PC-9 (cell line): ENCODE measurements around the gene UBE2S. TPM values are rescaled to one million over a fixed set of nuclear protein-coding genes. Genes with fewer than 3 reads are reported as not detected.

ENCODE experiments used
- BruUV-seq: library from RNA; stranded (reverse); fragments of 400-500 nt; replicated peaks from 2 replicates; lab custom pipeline; 2021; lab: Mats Ljungman, UMichigan
- CTCF ChIA-PET: fragments of 300-600 bp; sonication (Branson Sonifier 250); formaldehyde crosslinking; loops from one replicate; lab custom pipeline; 2022; ENCODE audit warnings: antibody characterized with exemption; lab: Charles Lee
- POLR2A ChIA-PET: fragments of 300-600 bp; sonication (Branson Sonifier 250); formaldehyde crosslinking; loops from one replicate; lab custom pipeline; 2022; ENCODE audit warnings: antibody characterized with exemption; ENCODE audit not compliant: unreplicated experiment; lab: Charles Lee
- DNase-seq, 2 experiments: peaks; one replicate each; pipeline versions ENCODE4 v3.0.0 to v3.0.0-alpha.2; 2015 to 2022; ENCODE audit warnings: mixed read lengths in 1 of 2
- H2AFZ ChIP-seq: fragments of 200-600 bp; sonication (generic); 2 replicates; pipeline ENCODE4 v1.8.1; 2017; ENCODE audit warnings: antibody characterized with exemption
- H3F3A ChIP-seq: fragments of 200-600 bp; sonication (generic); 2 replicates; pipeline ENCODE4 v1.8.1; 2017; ENCODE audit warnings: antibody characterized with exemption, mild to moderate bottlenecking, low read depth; ENCODE audit not compliant: insufficient read depth
- H3K27ac ChIP-seq: fragments of 200-600 bp; sonication (generic); 2 replicates; pipeline ENCODE4 v1.6.1; 2016; ENCODE audit warnings: mixed run types
- H3K27me3 ChIP-seq: fragments of 200-600 bp; sonication (generic); 2 replicates; pipeline ENCODE4 v1.6.1; 2016; ENCODE audit warnings: low read depth, mixed run types; ENCODE audit not compliant: insufficient read depth
- H3K36me3 ChIP-seq: fragments of 200-600 bp; sonication (generic); 2 replicates; pipeline ENCODE4 v1.6.1; 2016; ENCODE audit warnings: low read depth, mixed run types
- H3K4me1 ChIP-seq: fragments of 200-600 bp; sonication (generic); replicated peaks from 2 replicates; pipeline ENCODE4 v1.6.1; 2016; ENCODE audit warnings: mixed run types; ENCODE audit not compliant: insufficient read depth
- H3K4me2 ChIP-seq: fragments of 200-600 bp; sonication (generic); 2 replicates; pipeline ENCODE4 v1.6.1; 2017; ENCODE audit warnings: mixed run types
- H3K4me3 ChIP-seq: fragments of 200-600 bp; sonication (generic); 2 replicates; pipeline ENCODE4 v1.6.1; 2016; ENCODE audit warnings: mixed run types
- H3K79me2 ChIP-seq: fragments of 200-600 bp; sonication (generic); 2 replicates; pipeline ENCODE4 v1.6.1; 2017; ENCODE audit warnings: low read depth, mixed run types
- H3K9me2 ChIP-seq: fragments of 200-600 bp; sonication (generic); 2 replicates; pipeline ENCODE4 v1.8.1; 2017; ENCODE audit warnings: mild to moderate bottlenecking; ENCODE audit not compliant: insufficient read depth
- H3K9me3 ChIP-seq: fragments of 200-600 bp; sonication (generic); 2 replicates; pipeline ENCODE4 v1.8.1; 2016; ENCODE audit warnings: low read depth; ENCODE audit not compliant: insufficient read depth
- H4K20me1 ChIP-seq: fragments of 200-600 bp; sonication (generic); 2 replicates; pipeline ENCODE4 v1.8.1; 2017; ENCODE audit not compliant: insufficient read depth
- EZH2 ChIP-seq: fragments of 200-600 bp; sonication (generic); IDR thresholded peaks from 2 replicates; pipeline ENCODE4 v1.8.0; 2017; ENCODE audit warnings: antibody characterized with exemption, low read depth
- intact Hi-C: fragments of 100-400 bp; cut with micrococcal nuclease; formaldehyde crosslinking; loops from one replicate; pipeline ENCODE4 v1.10.0; 2022; ENCODE audit not compliant: unreplicated experiment
- total RNA-seq: library from RNA; stranded (reverse); gene quantifications from 2 replicates; pipeline ENCODE4 v1.2.3, GENCODE V29; 2021
- TF ChIP-seq, protein P1 (sequence below): fragments of 200-600 bp; sonication (generic); conservative IDR thresholded peaks from 2 replicates; pipeline ENCODE4 v1.6.1; 2017; ENCODE audit warnings: mixed run types, antibody characterized with exemption, mild to moderate bottlenecking, moderate library complexity

UBE2S gene
- total RNA-seq, 1 experiment from 2014 or later: 359 TPM

DNA sequence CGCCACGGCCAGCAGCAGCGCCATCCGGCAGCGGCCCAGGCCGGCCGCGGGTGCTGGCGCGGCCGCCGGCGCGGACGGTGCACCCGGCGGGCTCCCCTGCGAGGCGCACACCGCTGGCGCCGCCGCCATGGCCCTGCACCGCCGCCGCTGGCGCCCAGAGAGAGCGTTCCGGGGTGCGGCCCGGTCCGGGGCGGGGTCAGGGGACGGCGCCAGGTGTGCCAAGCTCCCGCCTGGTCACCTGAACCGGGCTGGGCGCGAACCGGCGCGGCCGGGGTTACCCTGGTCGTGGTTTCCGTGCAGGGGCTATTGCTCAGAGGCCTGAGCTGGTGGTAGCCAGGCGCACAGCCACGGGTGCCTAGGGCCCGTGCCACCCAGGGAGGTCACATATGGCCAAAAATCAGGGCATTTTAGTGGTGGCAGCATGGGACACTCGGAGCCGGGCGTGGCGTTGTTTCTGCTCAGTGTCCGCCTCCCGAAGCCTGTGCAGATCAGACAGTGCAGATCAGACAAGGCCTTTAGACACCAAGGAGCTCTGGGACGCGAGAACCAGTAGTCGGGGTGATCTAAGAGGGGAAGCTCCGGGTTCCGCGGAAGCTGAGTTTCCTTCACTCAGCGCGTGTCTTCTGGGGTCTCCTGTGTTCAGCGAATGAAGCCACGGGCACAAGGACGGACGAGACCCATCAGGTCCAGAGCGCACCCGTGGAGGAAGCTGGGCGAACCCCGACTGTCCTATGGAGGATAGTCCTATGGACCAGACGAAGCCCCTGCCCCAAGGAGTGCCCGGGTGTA, 23.3 kb downstream of the UBE2S start, which contains the start of gene TMEM238:
TMEM238 (minus strand) TSS at position 162 of the 789 bp plus-strand sequence; CDS start at position 129, 33 bp downstream.
- H3K36me3 ChIP-seq: peaks cover 34% of the 10 kb centered on the region
- peaks cover 65% of the 10 kb centered on the region for H3K79me2 ChIP-seq
- DNase-seq: peak in 1 of 2 experiments; percentile 86
- H3K4me1 ChIP-seq: peaks cover 39% of the 10 kb centered on the region
- peak within 1 kb of the TSS; percentile 90 for H3K4me2 ChIP-seq
- TF ChIP-seq, protein P1, sequence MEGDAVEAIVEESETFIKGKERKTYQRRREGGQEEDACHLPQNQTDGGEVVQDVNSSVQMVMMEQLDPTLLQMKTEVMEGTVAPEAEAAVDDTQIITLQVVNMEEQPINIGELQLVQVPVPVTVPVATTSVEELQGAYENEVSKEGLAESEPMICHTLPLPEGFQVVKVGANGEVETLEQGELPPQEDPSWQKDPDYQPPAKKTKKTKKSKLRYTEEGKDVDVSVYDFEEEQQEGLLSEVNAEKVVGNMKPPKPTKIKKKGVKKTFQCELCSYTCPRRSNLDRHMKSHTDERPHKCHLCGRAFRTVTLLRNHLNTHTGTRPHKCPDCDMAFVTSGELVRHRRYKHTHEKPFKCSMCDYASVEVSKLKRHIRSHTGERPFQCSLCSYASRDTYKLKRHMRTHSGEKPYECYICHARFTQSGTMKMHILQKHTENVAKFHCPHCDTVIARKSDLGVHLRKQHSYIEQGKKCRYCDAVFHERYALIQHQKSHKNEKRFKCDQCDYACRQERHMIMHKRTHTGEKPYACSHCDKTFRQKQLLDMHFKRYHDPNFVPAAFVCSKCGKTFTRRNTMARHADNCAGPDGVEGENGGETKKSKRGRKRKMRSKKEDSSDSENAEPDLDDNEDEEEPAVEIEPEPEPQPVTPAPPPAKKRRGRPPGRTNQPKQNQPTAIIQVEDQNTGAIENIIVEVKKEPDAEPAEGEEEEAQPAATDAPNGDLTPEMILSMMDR: no peak
- TF ChIP-seq EZH2: no peak
- ChIA-PET CTCF (interaction anchor here (0.5 to 1.9 kb wide), 12 partner anchors 32 to 763 kb away, joined by 3 to 13 read pairs (median 6); partner anchors contain the start of genes KMT5C and PPP6R1), POLR2A (interaction anchor here (0.6 to 1.7 kb wide), 8 partner anchors 22 to 223 kb away, joined by 3 to 58 read pairs (median 5); partner anchors contain the start of genes HSPBP1 and KMT5C)
- H3K4me3 ChIP-seq: peak within 1 kb of the TSS; percentile 88
- peaks cover 33% of the 10 kb centered on the region for H4K20me1 ChIP-seq
- H2AFZ ChIP-seq: peak within 1 kb of the TSS; percentile 72
- intact Hi-C loops: loop anchor here (2.0 to 10.0 kb wide), 3 partner anchors 22 to 220 kb away; partner anchors contain the start of genes DNAAF3 and UBE2S
- no TSS peak for BruUV-seq
- H3K27me3 ChIP-seq: no peaks in the 10 kb centered on the region
- no peaks in the 10 kb centered on the region for H3K9me2 ChIP-seq
- H3F3A ChIP-seq: peaks cover 54% of the 10 kb centered on the region
- H3K27ac ChIP-seq: peak within 1 kb of the TSS; percentile 83
- H3K9me3 ChIP-seq: no peaks in the 10 kb centered on the region

- no peaks in the 10 kb centered on the region for H3K27me3 ChIP-seq
- H3K27ac ChIP-seq: peak overlapping the region; percentile 50
- peaks cover 52% of the 10 kb centered on the region for H3F3A ChIP-seq
- ChIA-PET CTCF (interaction anchor here (0.6 to 1.9 kb wide), 8 partner anchors 31 to 764 kb away, joined by 3 to 13 read pairs (median 6); partner anchors contain the start of genes KMT5C and PPP6R1), POLR2A (interaction anchor here (0.6 to 1.7 kb wide), 7 partner anchors 24 to 234 kb away, joined by 3 to 58 read pairs (median 4); partner anchors contain the start of genes HSPBP1, KMT5C and TNNT1)
- intact Hi-C loops: loop anchor here (2.0 to 10.0 kb wide), 3 partner anchors 23 to 219 kb away; partner anchors contain the start of genes DNAAF3 and UBE2S
- no peak for TF ChIP-seq EZH2
- TF ChIP-seq, protein P1: no peak
- H3K4me1 ChIP-seq: peaks cover 34% of the 10 kb centered on the region
- H3K4me3 ChIP-seq: peak overlapping the region; percentile 88
- peak; percentile 72 to 76 for DNase-seq
- H3K36me3 ChIP-seq: peaks cover 27% of the 10 kb centered on the region
- no TSS peak for BruUV-seq
- peak overlapping the region; percentile 90 for H3K4me2 ChIP-seq
- H2AFZ ChIP-seq: peak overlapping the region; percentile 71
- H4K20me1 ChIP-seq: peaks cover 25% of the 10 kb centered on the region
- no peaks in the 10 kb centered on the region for H3K9me3 ChIP-seq
- no peaks in the 10 kb centered on the region for H3K9me2 ChIP-seq
- peaks cover 57% of the 10 kb centered on the region for H3K79me2 ChIP-seq
These were observed 24.1 kb downstream of the UBE2S start for GRCh38 chr19:55383279-55384130.
